Stomach (tissue), 9 donors: ENCODE data around the gene TTC28. TPM values are rescaled to one million over a fixed set of nuclear protein-coding genes. Genes with fewer than 3 reads are reported as not detected.
"Not testable (repeated sequence)": the region's sequence is repeated elsewhere in the genome, so short reads cannot be mapped to it uniquely, and the experiment has no call there.

ENCODE experiments used
- DNase-seq, 2 donors: peaks; one replicate each; pipeline versions ENCODE4 v3.0.0 to v3.0.0-alpha.2; 2013 to 2019
- H3K27ac ChIP-seq, 5 donors: fragments of 200-600 bp in 4 of 5; sonication (generic) in 4 of 5; one replicate each; pipeline ENCODE4 v1.5.1; 2013 to 2019; ENCODE audit warnings: mild to moderate bottlenecking in 1 of 5, moderate library complexity in 1 of 5
- H3K27me3 ChIP-seq, 3 donors: fragments of 200-600 bp; sonication (generic); one replicate each; pipeline ENCODE4 v1.5.1; 2017 to 2019; ENCODE audit warnings: mixed run types in 1 of 3
- H3K36me3 ChIP-seq, 4 donors: fragments of 200-600 bp; sonication (generic); 1 replicate in 3 of 4; 2 replicates in 1 of 4; pipeline ENCODE4 v1.5.1; 2016 to 2019
- H3K4me1 ChIP-seq, 4 donors: fragments of 200-600 bp; sonication (generic); one replicate each; pipeline ENCODE4 v1.5.1; 2016 to 2019
- H3K4me3 ChIP-seq, 4 donors: fragments of 200-600 bp; sonication (generic) in 3 of 4; one replicate each; pipeline ENCODE4 v1.5.1; 2016 to 2019; ENCODE audit warnings: mild to moderate bottlenecking in 1 of 4
- H3K9me3 ChIP-seq, 4 donors: fragments of 200-600 bp; sonication (generic); one replicate each; pipeline ENCODE4 v1.5.1; 2016 to 2019
- EP300 ChIP-seq: sonication (generic); formaldehyde crosslinking; IDR thresholded peaks from one replicate; pipeline ENCODE4 v1.6.1; 2017; ENCODE audit warnings: antibody characterized with exemption
- POLR2A ChIP-seq, 4 donors: fragments of 450-650 bp; IDR thresholded peaks; one replicate each; pipeline ENCODE4 v1.6.1; 2016; ENCODE audit warnings: antibody characterized with exemption in 4 of 4, control low read depth in 2 of 4, mild to moderate bottlenecking in 1 of 4, moderate library complexity in 1 of 4
- POLR2AphosphoS5 ChIP-seq, 3 donors: sonication (generic); formaldehyde crosslinking; IDR thresholded peaks; one replicate each; pipeline ENCODE4 v1.6.1; 2016; ENCODE audit warnings: antibody characterized with exemption in 3 of 3
- WGBS, 5 donors: extraction: QIAGEN DNeasy Blood & Tissue Kit in 3 of 5; methylation state at CpG; one replicate each; pipeline versions ENCODE4 v1.1.5 to v1.1.7; 2013 to 2018; 5-methylcytosine and 5-hydroxymethylcytosine counted together
- intact Hi-C: fragments of 100-400 bp; cut with DNase I; formaldehyde crosslinking; loops from one replicate; pipeline ENCODE4 v1.15.1; 2023; ENCODE audit warnings: low total_unique reads
- polyA plus RNA-seq, 3 donors: library from polyadenylated mRNA; stranded (reverse); fragments of 200-250 nt; gene quantifications; one replicate each; pipeline ENCODE4 v1.2.3, GENCODE V29; 2013
- total RNA-seq, 5 donors: library from RNA; depleted of rRNA; stranded (reverse); fragments of >200 nt; gene quantifications; one replicate each; pipeline versions ENCODE4 v1.1.0 to v1.2.3, GENCODE V29; 2014 to 2016
- TF ChIP-seq, protein P1 (sequence below), 7 experiments: fragments of 450-650 bp in 4 of 7; fragments of 200-600 bp in 3 of 7; sonication (generic) in 3 of 7; IDR thresholded peaks; one replicate each; pipeline ENCODE4 v1.5.1; 2016 to 2019; ENCODE audit warnings: antibody characterized with exemption in 7 of 7, control low read depth in 2 of 7, mild to moderate bottlenecking in 1 of 7
- donor health status: healthy with polysubstance abuse.
- donor health status: Bipolar disorder and iron deficiency.
- donor health status: healthy.

The TTC28 gene
- total and polyA plus RNA-seq, 8 donors, result 1.7 to 53.4 (median 24.6) TPM

DNA sequence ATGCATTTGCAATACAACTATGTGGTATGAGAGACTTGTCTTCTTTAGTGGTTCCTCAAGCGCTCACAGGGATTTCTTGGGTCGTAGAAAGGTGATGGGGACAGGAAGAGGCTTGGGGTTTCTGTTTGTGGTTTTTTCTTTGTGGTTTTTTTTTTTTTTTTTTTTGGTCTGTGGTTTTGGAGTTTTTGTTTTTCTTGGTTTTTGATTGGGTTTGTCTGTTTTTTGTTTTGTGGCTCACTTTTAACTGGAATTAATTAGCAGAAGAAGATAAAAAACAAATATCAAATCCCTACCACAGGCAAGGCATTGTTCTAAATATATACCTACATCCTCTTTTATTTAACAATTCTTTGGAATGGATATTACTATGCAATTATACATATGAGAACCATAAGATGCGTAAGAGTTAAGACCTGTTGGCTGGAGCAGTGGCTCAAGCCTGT is 5.5 kb downstream of the TTC28 start:
- peaks cover 0 to 10% (median 0%) of the 10 kb centered on the region in 3 donors for H3K27me3 ChIP-seq
- H3K4me1 ChIP-seq, result peaks cover 0 to 27% (median 10%) of the 10 kb centered on the region in 4 donors
- no peak overlapping the region for H3K4me3 ChIP-seq
- no peak for TF ChIP-seq EP300
- no peak for TF ChIP-seq POLR2A (IDR thresholded peaks at IDR 0.05)
- TF ChIP-seq POLR2AphosphoS5 (IDR thresholded peaks at IDR 0.05), result no peak
- TF ChIP-seq, protein P1, sequence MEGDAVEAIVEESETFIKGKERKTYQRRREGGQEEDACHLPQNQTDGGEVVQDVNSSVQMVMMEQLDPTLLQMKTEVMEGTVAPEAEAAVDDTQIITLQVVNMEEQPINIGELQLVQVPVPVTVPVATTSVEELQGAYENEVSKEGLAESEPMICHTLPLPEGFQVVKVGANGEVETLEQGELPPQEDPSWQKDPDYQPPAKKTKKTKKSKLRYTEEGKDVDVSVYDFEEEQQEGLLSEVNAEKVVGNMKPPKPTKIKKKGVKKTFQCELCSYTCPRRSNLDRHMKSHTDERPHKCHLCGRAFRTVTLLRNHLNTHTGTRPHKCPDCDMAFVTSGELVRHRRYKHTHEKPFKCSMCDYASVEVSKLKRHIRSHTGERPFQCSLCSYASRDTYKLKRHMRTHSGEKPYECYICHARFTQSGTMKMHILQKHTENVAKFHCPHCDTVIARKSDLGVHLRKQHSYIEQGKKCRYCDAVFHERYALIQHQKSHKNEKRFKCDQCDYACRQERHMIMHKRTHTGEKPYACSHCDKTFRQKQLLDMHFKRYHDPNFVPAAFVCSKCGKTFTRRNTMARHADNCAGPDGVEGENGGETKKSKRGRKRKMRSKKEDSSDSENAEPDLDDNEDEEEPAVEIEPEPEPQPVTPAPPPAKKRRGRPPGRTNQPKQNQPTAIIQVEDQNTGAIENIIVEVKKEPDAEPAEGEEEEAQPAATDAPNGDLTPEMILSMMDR (IDR thresholded peaks at IDR 0.05), result no peak
- H3K27ac ChIP-seq, result no peak overlapping the region
- no peaks in the 10 kb centered on the region for H3K36me3 ChIP-seq
- DNase-seq, result peak in 1 of 2 donors; percentile 29
- H3K9me3 ChIP-seq, result peaks cover 0 to 7% (median 0%) of the 10 kb centered on the region in 4 donors
- 62 to 74% (median 67%) methylated on average over 3 of the region's 3 CpGs for WGBS, 5 donors
- intact Hi-C loops, result no loop called here

DNA sequence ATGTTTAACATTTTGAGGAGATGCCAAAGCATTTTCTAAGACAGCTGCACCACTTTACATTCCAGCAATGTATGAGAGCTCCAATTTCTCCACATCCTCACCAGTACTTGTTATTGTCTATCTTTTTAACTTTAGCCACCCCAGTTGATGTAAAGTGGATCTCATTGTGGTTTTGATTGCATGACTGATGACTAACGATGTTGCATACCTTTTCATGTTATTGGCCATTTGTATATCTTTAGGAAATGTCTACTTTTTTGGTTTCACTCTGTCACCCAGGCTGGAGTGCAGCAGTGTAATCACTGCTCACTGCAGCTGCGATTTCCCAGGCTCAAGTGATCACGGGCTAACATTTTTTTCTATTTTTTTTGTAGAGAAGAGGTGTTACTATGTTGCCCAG is 8.9 kb downstream of the TTC28 start:
- Histone ChIP-seq H3K27me3 (no peaks in the 10 kb centered on the region), H3K27ac (no peak overlapping the region), H3K4me3 (no peak overlapping the region), H3K4me1 (peaks cover 0 to 17% (median 2%) of the 10 kb centered on the region in 4 donors), H3K9me3 (peaks cover 0 to 7% (median 0%) of the 10 kb centered on the region in 4 donors), H3K36me3 (no peaks in the 10 kb centered on the region)
- 87 to 91% (median 91%) methylated on average over 3 of the region's 3 CpGs for WGBS, 5 donors
- intact Hi-C loops, result no loop called here
- DNase-seq, result no peak
- TF ChIP-seq POLR2AphosphoS5 (IDR thresholded peaks at IDR 0.05) (no peak), POLR2A (IDR thresholded peaks at IDR 0.05) (no peak), EP300 (no peak)
- TF ChIP-seq, protein P1 (IDR thresholded peaks at IDR 0.05), result no peak

DNA sequence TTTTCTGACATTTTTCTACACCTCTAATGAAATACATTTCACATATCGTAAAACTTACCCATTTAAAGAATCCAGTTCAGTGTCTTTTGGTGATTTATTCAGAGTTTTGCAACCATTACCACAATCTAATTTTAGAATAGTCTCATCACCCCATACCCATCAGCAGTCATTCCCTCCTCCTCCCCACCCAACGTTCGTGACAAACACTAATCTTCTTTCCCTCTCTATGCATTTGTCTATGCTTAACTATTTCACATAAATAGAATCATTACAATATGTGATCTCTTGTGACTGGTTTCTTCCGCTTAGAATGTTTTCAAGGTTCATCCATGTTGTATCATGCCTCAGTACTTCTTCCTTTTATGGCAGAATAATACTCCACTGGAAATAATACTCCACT is 9.5 kb downstream of the TTC28 start:
- Histone ChIP-seq H3K27ac (no peak overlapping the region), H3K27me3 (no peaks in the 10 kb centered on the region), H3K4me3 (no peak overlapping the region), H3K36me3 (no peaks in the 10 kb centered on the region), H3K4me1 (peaks cover 0 to 13% (median 2%) of the 10 kb centered on the region in 4 donors), H3K9me3 (peaks cover 0 to 7% (median 0%) of the 10 kb centered on the region in 4 donors)
- 81 to 91% (median 86%) methylated on average over 4 of the region's 4 CpGs for WGBS, 5 donors
- DNase-seq, result no peak
- TF ChIP-seq, protein P1 (IDR thresholded peaks at IDR 0.05), result no peak
- intact Hi-C loops, result no loop called here

DNA sequence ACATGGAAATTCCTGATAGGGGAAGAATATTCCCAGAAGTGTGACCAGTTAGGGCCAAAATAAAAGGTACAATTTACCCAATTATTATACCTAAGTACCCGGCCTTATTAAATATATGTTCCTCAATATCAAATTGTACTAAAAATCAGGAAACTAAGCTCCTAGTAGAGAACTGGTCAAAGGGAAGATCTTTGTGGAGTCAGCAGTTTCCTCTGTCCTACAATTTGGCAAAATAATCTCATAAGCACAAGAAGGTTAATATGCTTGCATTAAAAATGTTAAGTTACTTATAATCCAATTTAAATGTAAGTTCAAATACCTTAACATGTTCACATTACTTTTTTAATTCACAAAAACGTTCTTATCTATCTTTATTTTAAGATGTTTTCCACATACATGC is 10.3 kb downstream of the TTC28 start:
- peaks cover 0 to 6% (median 2%) of the 10 kb centered on the region in 4 donors for H3K4me1 ChIP-seq
- 66 to 77% (median 66%) methylated on average over 2 of the region's 2 CpGs for WGBS, 5 donors
- no peaks in the 10 kb centered on the region for H3K27me3 ChIP-seq
- H3K9me3 ChIP-seq, result peaks cover 0 to 7% (median 0%) of the 10 kb centered on the region in 4 donors
- TF ChIP-seq EP300, result no peak
- TF ChIP-seq POLR2AphosphoS5 (IDR thresholded peaks at IDR 0.05), result no peak
- TF ChIP-seq, protein P1 (IDR thresholded peaks at IDR 0.05), result no peak
- TF ChIP-seq POLR2A (IDR thresholded peaks at IDR 0.05), result no peak
- no peaks in the 10 kb centered on the region for H3K36me3 ChIP-seq
- no peak overlapping the region for H3K27ac ChIP-seq
- no peak overlapping the region for H3K4me3 ChIP-seq
- intact Hi-C loops, result no loop called here
- DNase-seq, result no peak

DNA sequence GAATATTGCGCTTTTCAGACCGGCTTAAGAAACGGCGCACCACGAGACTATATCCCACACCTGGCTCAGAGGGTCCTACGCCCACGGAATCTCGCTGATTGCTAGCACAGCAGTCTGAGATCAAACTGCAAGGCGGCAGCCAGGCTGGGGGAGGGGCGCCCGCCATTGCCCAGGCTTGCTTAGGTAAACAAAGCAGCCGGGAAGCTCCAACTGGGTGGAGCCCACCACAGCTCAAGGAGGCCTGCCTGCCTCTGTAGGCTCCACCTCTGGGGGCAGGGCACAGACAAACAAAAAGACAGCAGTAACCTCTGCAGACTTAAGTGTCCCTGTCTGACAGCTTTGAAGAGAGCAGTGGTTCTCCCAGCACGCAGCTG is 16.1 kb downstream of the TTC28 start:
- H3K27me3 ChIP-seq, DNase-seq, H3K4me1 ChIP-seq, intact Hi-C loops, H3K9me3 ChIP-seq, H3K36me3 ChIP-seq, H3K27ac ChIP-seq, H3K4me3 ChIP-seq: not testable (repeated sequence)
- no CpG with 5 or more reads among the region's 13 CpGs for WGBS, 5 donors
